ENCODE data around the gene UBAC1. TPM values are rescaled to one million over a fixed set of nuclear protein-coding genes. Genes with fewer than 3 reads are reported as not detected.

The UBAC1 gene
- total and polyA plus RNA-seq, 2 experiments from 2014 or later, result 35.2 to 36.4 TPM

DNA sequence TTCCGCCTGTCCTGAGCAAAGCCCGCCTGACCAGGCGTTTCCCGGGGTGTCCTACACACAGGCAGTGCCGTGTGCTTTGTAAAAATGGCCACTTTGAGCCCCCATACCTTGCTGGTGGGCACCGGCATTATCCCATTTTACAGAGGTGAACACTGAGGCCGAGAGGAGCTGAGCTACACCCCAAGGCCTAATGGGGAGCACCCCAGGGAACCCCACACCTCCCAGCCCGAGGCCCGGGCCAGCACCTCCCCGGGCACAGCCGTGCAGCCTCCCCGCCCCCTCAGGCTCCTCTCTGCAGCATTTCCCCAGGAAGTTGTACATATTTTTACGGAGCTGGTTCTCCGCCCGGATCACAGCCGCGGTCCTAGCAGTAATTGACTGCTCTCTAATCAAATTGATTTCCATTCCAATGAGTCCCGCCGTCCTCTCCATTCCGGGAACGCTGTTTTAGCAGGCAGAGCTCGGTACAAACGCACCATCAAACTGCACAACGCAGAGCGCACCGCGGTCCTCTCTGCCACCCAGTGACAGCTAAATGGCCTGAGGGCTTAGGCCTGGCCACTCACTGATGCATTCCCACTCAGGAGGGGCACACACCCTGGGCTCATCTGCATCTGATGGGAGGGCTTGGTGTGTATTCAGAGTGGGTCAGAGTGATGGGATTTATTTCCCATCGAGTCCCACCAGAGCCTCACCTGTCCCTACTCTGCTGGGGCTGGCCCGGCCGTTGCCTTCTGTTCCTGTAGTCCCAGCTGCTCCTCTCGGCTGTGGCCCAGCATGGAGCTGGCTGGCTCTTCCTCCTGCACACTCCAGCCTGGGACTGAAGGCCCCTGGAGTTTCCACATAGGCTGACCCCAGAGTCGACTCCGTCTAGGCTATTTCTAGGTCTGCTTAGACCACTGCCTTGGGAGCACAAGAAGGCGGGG, 36.2 kb upstream of the UBAC1 start:
- TF ChIP-seq EZH2 (IDR thresholded peaks at IDR 0.05; ENCODE audit: borderline replicate concordance) (no peak), EZH2phosphoT487 (IDR thresholded peaks at IDR 0.05; ENCODE audit: low read depth, severe bottlenecking, unreplicated experiment) (no peak)
- TF ChIP-seq, protein P1, sequence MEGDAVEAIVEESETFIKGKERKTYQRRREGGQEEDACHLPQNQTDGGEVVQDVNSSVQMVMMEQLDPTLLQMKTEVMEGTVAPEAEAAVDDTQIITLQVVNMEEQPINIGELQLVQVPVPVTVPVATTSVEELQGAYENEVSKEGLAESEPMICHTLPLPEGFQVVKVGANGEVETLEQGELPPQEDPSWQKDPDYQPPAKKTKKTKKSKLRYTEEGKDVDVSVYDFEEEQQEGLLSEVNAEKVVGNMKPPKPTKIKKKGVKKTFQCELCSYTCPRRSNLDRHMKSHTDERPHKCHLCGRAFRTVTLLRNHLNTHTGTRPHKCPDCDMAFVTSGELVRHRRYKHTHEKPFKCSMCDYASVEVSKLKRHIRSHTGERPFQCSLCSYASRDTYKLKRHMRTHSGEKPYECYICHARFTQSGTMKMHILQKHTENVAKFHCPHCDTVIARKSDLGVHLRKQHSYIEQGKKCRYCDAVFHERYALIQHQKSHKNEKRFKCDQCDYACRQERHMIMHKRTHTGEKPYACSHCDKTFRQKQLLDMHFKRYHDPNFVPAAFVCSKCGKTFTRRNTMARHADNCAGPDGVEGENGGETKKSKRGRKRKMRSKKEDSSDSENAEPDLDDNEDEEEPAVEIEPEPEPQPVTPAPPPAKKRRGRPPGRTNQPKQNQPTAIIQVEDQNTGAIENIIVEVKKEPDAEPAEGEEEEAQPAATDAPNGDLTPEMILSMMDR (IDR thresholded peaks at IDR 0.05; ENCODE audit: poor library complexity), result no peak
- no peak overlapping the region for H3K27ac ChIP-seq
- no peak overlapping the region for H3K4me3 ChIP-seq
- H3K36me3 ChIP-seq (replicated peaks; ENCODE audit: insufficient read depth, low read depth), result no peaks in the 10 kb centered on the region
- no peaks in the 10 kb centered on the region for H3K9me2 ChIP-seq (replicated peaks; ENCODE audit: insufficient read depth)
- H3K79me2 ChIP-seq, result no peaks in the 10 kb centered on the region
- H4K20me1 ChIP-seq (ENCODE audit: insufficient read depth, poor library complexity, severe bottlenecking), result no peaks in the 10 kb centered on the region
- 90% methylated on average over 34 of the region's 34 CpGs for WGBS (ENCODE audit: low lambda C conversion rate, missing lambda C conversion rate)
- H2AFZ ChIP-seq, result no peak overlapping the region
- no peak for DNase-seq (ENCODE audit: low spot score)
- no peaks in the 10 kb centered on the region for H3K9me3 ChIP-seq (ENCODE audit: low read depth)
- H3K4me2 ChIP-seq, result no peak overlapping the region
- H3K27me3 ChIP-seq, result no peaks in the 10 kb centered on the region
- H3K4me1 ChIP-seq (ENCODE audit: insufficient read depth), result peaks cover 24% of the 10 kb centered on the region

DNA sequence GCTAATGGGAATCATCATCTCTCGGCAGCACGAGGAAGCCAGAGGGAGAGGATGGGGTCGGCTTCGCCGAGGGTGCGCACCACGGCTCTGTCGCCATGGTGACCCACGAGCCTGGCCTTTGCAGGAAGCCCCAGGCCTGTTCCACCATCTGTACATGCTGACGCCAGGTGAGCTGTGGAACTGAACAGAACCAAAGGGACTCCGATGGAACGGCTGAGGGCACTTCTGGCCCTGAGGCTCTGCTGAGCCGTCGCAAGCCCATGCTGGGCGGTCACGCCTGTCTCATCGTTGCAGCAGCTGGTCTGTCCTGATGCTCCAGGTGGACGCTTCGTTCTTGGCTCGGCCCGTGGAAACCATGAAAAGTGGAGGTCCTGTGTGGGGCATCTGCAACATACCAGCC, 34.6 kb upstream of the UBAC1 start:
- no peaks in the 10 kb centered on the region for H3K36me3 ChIP-seq (replicated peaks; ENCODE audit: insufficient read depth, low read depth)
- no peaks in the 10 kb centered on the region for H4K20me1 ChIP-seq (ENCODE audit: insufficient read depth, poor library complexity, severe bottlenecking)
- H3K79me2 ChIP-seq, result no peaks in the 10 kb centered on the region
- no peaks in the 10 kb centered on the region for H3K27me3 ChIP-seq
- no peak overlapping the region for H2AFZ ChIP-seq
- no peak for DNase-seq (ENCODE audit: low spot score)
- WGBS (ENCODE audit: low lambda C conversion rate, missing lambda C conversion rate), result 96% methylated on average over 21 of the region's 21 CpGs
- H3K9me3 ChIP-seq (ENCODE audit: low read depth), result no peaks in the 10 kb centered on the region
- no peak overlapping the region for H3K27ac ChIP-seq
- TF ChIP-seq EZH2 (IDR thresholded peaks at IDR 0.05; ENCODE audit: borderline replicate concordance), result no peak
- no peak for TF ChIP-seq EZH2phosphoT487 (IDR thresholded peaks at IDR 0.05; ENCODE audit: low read depth, severe bottlenecking, unreplicated experiment)
- TF ChIP-seq, protein P1 (IDR thresholded peaks at IDR 0.05; ENCODE audit: poor library complexity), result no peak
- H3K4me2 ChIP-seq, result no peak overlapping the region
- no peak overlapping the region for H3K4me3 ChIP-seq
- H3K9me2 ChIP-seq (replicated peaks; ENCODE audit: insufficient read depth), result no peaks in the 10 kb centered on the region
- peaks cover 24% of the 10 kb centered on the region for H3K4me1 ChIP-seq (ENCODE audit: insufficient read depth)

DNA sequence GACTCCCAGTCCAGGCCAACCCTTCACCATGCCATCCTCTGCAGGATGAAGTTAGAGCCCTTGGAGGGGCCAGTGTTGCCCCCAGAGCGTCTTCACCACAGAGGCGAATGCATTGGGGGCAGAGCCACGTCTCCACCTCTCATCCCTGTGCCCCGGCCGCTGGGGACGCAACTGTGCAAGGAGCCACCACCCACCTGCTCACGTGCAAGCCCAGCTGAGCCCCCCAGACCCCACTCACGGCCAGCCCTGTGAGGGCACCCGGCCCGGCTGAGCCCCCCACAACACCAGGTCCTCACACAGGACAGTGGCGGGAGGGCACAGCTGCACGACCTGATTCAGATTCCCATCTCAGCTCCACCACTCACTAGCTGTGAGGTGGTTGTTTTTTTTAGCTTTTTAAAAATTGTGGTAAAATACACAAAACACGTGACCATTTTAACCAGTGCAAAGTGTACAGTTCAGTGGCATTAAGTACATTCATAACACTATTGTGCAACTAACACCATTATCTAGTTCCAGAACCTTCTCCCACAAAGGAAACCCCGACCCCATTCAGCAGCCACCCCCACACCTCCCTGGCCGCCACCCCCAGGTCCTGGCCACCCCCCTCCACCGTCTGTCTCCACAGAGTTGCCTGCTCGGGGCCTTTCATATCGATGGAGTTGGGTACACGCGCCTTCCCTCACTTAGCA, 33.5 kb upstream of the UBAC1 start:
- H3K4me3 ChIP-seq, result no peak overlapping the region
- H4K20me1 ChIP-seq (ENCODE audit: insufficient read depth, poor library complexity, severe bottlenecking), result no peaks in the 10 kb centered on the region
- TF ChIP-seq EZH2phosphoT487 (IDR thresholded peaks at IDR 0.05; ENCODE audit: low read depth, severe bottlenecking, unreplicated experiment), result no peak
- no peak for TF ChIP-seq EZH2 (IDR thresholded peaks at IDR 0.05; ENCODE audit: borderline replicate concordance)
- TF ChIP-seq, protein P1 (IDR thresholded peaks at IDR 0.05; ENCODE audit: poor library complexity), result no peak
- 88% methylated on average over 16 of the region's 20 CpGs for WGBS (ENCODE audit: low lambda C conversion rate, missing lambda C conversion rate)
- H3K27me3 ChIP-seq, result no peaks in the 10 kb centered on the region
- no peak overlapping the region for H3K27ac ChIP-seq
- no peaks in the 10 kb centered on the region for H3K79me2 ChIP-seq
- no peak for DNase-seq (ENCODE audit: low spot score)
- no peak overlapping the region for H2AFZ ChIP-seq
- H3K4me1 ChIP-seq (ENCODE audit: insufficient read depth), result peaks cover 24% of the 10 kb centered on the region
- no peak overlapping the region for H3K4me2 ChIP-seq
- no peaks in the 10 kb centered on the region for H3K9me3 ChIP-seq (ENCODE audit: low read depth)
- H3K36me3 ChIP-seq (replicated peaks; ENCODE audit: insufficient read depth, low read depth), result no peaks in the 10 kb centered on the region
- no peaks in the 10 kb centered on the region for H3K9me2 ChIP-seq (replicated peaks; ENCODE audit: insufficient read depth)

All from hepatocyte (in vitro differentiated cells).